ENCODE results near the gene GPHN. TPM values are rescaled to one million over a fixed set of nuclear protein-coding genes. Genes with fewer than 3 reads are reported as not detected.
A peak's percentile ranks its signal among the peaks of the same experiment; 100 is the strongest.
"Not testable (repeated sequence)": the region's sequence is repeated elsewhere in the genome, so short reads cannot be mapped to it uniquely, and the experiment has no call there.

The GPHN gene
- total RNA-seq, 1 donor from 2014 or later, result 33.9 TPM

DNA sequence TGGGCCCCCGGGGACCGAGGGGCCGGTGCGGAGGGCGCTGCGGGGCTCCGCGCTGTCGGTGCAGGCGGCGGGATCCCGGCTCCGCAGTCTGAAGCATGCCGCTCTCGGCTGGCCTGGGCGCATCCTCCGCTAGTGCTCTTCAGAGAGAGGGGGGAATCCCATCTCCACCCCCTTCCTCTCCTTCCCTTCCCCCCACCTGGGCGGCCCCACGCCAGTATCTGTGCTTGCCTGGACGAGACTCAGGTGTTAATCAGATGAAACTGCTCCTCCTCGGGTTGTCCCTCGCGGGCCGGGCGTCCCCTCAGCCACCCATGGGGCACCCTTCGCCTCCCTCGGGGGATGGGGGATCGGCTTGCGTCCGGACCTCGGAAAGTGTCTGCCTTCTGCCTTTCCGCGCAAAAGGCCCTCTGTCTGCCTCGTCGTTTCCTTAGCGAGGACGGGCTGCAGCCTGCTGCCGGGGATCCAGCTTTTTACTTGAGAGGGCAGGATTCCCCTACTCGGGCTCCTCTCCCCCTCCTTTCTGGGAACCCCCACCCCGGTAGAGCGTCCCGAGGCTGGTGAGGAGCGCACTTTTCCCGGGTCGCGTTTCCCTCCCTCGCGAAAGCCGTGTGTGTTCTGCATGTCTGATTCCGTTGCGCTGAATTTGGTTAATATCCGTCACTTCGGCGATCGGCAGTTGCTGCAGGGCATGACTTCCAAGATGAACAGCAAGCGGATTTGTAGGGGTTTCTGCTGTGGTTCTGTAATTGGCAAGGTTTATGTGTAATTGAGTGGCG lies 1.1 kb downstream of the GPHN start:
- Mint-ChIP-seq H3K9me3 (no peaks in the 10 kb centered on the region), H3K27me3 (ENCODE audit: low read depth) (peaks cover 35% of the 10 kb centered on the region), H3K27ac (peak overlapping the region; percentile 60), H3K36me3 (ENCODE audit: low read depth) (no peaks in the 10 kb centered on the region), H3K4me3 (ENCODE audit: low read depth) (peak overlapping the region; percentile 91), H3K4me1 (ENCODE audit: low read depth) (peaks cover 33% of the 10 kb centered on the region)
- peak; percentile 30 for DNase-seq (ENCODE audit: low spot score)
- intact Hi-C loops (cut with micrococcal nuclease), result loop anchor here (1.0 to 5.0 kb wide), 2 partner anchors 93 to 850 kb away; partner anchors contain the start of gene ATP6V1D

DNA sequence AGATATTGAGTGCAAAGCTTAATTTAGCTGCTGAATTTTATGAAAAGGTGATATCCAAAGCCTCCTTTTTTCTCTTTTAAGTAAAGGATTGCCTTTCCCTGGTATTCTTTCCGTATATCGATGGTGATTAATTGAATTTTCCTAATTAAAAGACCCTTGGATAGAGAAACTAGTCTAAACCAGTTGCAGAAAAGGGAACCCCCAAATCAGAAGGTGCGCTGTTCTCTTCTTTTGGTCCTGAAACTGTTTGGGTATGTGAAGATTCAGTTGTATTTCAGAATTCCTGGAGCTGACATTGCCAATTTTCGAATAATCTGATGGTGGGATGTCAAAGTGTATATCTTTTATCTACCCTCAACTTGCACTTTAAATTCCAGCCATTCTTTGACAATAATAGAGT lies 1.9 kb downstream of the GPHN start:
- H3K36me3 Mint-ChIP-seq (ENCODE audit: low read depth), result no peaks in the 10 kb centered on the region
- H3K9me3 Mint-ChIP-seq, result no peaks in the 10 kb centered on the region
- no peak overlapping the region for H3K27ac Mint-ChIP-seq
- H3K4me3 Mint-ChIP-seq (ENCODE audit: low read depth), result peak overlapping the region; percentile 91
- H3K27me3 Mint-ChIP-seq (ENCODE audit: low read depth), result peaks cover 38% of the 10 kb centered on the region
- peaks cover 33% of the 10 kb centered on the region for H3K4me1 Mint-ChIP-seq (ENCODE audit: low read depth)
- intact Hi-C loops (cut with micrococcal nuclease), result loop anchor here (5.0 to 10.0 kb wide), 2 partner anchors 92 to 205 kb away; no protein-coding TSS in a partner anchor
- DNase-seq (ENCODE audit: low spot score), result no peak

DNA sequence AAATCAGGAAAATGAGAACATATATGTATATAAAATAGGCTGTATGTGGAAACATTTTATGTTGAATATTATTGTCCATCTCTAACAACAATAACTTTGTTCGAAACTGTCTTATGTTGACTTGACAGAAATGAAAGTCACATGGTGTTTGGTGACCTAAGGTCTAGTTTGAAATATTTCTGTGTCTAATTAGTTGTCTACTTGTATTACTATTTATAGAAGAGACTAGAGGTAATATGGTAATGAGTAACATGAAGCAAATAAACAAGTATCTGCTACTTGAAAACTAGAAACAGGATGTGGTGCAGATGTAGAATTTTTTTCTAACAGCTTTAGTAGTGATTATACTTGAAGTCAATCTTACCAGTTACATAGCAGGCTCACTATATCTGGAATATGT lies 3.9 kb downstream of the GPHN start:
- H3K36me3 Mint-ChIP-seq (ENCODE audit: low read depth), result no peaks in the 10 kb centered on the region
- no peaks in the 10 kb centered on the region for H3K9me3 Mint-ChIP-seq
- intact Hi-C loops (cut with micrococcal nuclease), result loop anchor here (10.0 kb wide), 1 partner anchor 203 kb away; no protein-coding TSS in a partner anchor
- H3K4me3 Mint-ChIP-seq (ENCODE audit: low read depth), result no peak overlapping the region
- H3K27ac Mint-ChIP-seq, result no peak overlapping the region
- H3K4me1 Mint-ChIP-seq (ENCODE audit: low read depth), result peaks cover 29% of the 10 kb centered on the region
- peaks cover 41% of the 10 kb centered on the region for H3K27me3 Mint-ChIP-seq (ENCODE audit: low read depth)
- DNase-seq (ENCODE audit: low spot score), result no peak

DNA sequence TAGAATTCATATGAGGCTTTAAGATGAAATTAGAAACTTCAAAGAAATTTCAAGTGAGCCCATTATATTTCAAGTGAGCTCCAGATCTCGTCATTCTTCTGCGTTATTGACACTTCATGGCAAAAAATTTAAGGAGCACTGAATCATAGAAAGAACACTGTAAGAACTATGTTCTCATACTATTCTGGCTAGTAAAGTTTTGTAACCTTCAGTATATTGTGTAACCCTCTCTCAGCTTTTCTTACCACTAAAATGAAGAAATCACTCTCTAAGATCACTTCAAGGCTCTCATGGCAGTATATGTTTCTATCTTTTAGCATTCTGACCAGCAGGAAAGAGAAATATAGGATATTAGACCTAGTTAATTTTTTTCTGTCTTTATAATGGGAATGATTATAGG lies 6.3 kb downstream of the GPHN start:
- peaks cover 50% of the 10 kb centered on the region for H3K27me3 Mint-ChIP-seq (ENCODE audit: low read depth)
- H3K9me3 Mint-ChIP-seq, result peaks cover 8% of the 10 kb centered on the region
- DNase-seq (ENCODE audit: low spot score), result no peak
- H3K4me1 Mint-ChIP-seq (ENCODE audit: low read depth), result peaks cover 23% of the 10 kb centered on the region
- H3K36me3 Mint-ChIP-seq (ENCODE audit: low read depth), result no peaks in the 10 kb centered on the region
- intact Hi-C loops (cut with micrococcal nuclease), result loop anchor here (10.0 kb wide), 1 partner anchor 201 kb away; no protein-coding TSS in a partner anchor
- no peak overlapping the region for H3K27ac Mint-ChIP-seq
- H3K4me3 Mint-ChIP-seq (ENCODE audit: low read depth), result no peak overlapping the region

DNA sequence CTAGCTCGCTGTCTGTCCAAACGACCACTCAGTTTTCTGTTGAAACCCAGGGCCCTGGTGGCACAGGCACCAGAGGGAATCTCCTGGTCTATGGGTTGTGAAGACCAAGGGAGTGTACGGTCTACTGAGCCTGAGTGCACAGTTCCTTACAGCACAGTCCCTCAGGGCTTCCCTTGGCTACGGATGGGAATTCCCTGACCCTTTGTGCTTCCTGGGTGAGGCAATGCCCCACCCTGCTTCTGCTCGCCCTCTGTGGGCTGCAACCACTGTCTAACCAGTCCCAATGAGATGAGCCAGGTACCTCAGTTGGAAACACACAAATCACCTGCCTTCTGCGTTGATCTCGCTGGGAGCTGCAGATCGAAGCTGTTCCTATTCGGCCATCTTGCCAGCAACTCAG lies 22.6 kb downstream of the GPHN start:
- no peak for DNase-seq (ENCODE audit: low spot score)
- Mint-ChIP-seq H3K9me3 (no peaks in the 10 kb centered on the region), H3K27me3 (ENCODE audit: low read depth) (no peaks in the 10 kb centered on the region), H3K27ac (no peak overlapping the region), H3K36me3 (ENCODE audit: low read depth) (no peaks in the 10 kb centered on the region), H3K4me3 (ENCODE audit: low read depth) (no peak overlapping the region), H3K4me1 (ENCODE audit: low read depth) (peaks cover 4% of the 10 kb centered on the region)
- intact Hi-C loops (cut with micrococcal nuclease), result no loop called here

DNA sequence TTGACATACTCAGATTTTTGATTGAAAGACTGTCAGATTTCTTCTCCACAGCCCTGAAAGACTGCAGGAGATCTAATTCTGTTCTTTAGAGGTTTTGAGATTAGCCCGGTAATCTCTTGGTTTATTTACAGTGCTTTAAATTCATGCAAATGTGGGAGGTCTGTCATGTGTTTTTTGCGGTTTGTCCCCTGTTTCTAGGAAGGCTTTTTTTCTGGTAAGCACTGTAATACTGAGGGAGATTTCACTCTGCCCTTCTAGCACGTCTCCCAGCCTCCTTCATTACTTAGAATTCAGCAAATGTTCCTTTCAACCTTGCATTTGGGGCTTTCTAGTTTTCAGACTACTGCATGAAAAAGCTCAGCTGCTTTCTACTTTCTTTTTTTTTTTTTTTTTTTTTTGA lies 31.1 kb downstream of the GPHN start:
- H3K4me3 Mint-ChIP-seq (ENCODE audit: low read depth), result no peak overlapping the region
- H3K9me3 Mint-ChIP-seq, result no peaks in the 10 kb centered on the region
- no peaks in the 10 kb centered on the region for H3K27me3 Mint-ChIP-seq (ENCODE audit: low read depth)
- no peak for DNase-seq (ENCODE audit: low spot score)
- no peaks in the 10 kb centered on the region for H3K36me3 Mint-ChIP-seq (ENCODE audit: low read depth)
- H3K4me1 Mint-ChIP-seq (ENCODE audit: low read depth), result peaks cover 8% of the 10 kb centered on the region
- intact Hi-C loops (cut with micrococcal nuclease), result no loop called here
- no peak overlapping the region for H3K27ac Mint-ChIP-seq

DNA sequence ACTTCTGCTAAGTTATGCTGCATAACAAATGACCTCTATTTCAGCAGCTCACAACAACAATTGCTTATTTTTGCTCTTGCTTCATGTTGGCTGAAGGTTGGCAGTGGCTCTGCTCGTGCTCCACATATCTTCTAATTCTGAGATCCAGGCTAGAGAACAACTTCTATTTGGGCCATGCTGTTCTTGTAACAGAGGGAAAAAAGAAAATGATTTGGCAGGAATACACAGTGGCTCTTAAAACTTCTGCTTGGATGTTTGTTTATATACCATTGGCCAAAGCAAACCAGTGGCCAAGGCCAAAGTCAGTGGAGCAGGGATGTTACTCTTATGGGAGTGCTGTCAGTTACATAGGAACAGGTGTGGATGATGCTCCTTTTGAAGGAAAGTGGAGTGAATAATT lies 32.1 kb downstream of the GPHN start:
- Mint-ChIP-seq H3K4me3 (ENCODE audit: low read depth) (no peak overlapping the region), H3K27ac (no peak overlapping the region), H3K4me1 (ENCODE audit: low read depth) (peaks cover 8% of the 10 kb centered on the region), H3K9me3 (no peaks in the 10 kb centered on the region), H3K27me3 (ENCODE audit: low read depth) (no peaks in the 10 kb centered on the region), H3K36me3 (ENCODE audit: low read depth) (no peaks in the 10 kb centered on the region)
- no peak for DNase-seq (ENCODE audit: low spot score)
- intact Hi-C loops (cut with micrococcal nuclease), result no loop called here

DNA sequence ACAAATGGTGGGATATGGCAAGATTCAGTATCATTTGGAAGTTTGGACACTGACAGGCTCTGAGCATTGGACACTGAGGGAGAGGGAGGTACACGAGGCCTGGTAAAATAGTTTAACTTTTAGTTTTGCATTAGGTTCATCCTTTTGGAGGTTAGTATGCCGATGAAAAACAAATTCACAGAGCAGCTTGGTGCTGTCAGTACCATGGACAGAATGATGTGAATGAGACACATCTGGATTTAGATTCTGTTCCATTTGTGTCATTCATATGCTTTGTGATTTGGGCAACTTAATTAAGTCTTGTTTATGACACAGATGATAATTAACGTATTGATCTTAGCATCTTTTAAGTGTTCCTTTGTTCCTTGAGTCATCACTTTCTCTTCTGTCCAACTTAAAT lies 33.7 kb downstream of the GPHN start:
- intact Hi-C loops (cut with micrococcal nuclease), result no loop called here
- no peak for DNase-seq (ENCODE audit: low spot score)
- Mint-ChIP-seq H3K27ac (no peak overlapping the region), H3K4me1 (ENCODE audit: low read depth) (peaks cover 6% of the 10 kb centered on the region), H3K36me3 (ENCODE audit: low read depth) (no peaks in the 10 kb centered on the region), H3K27me3 (ENCODE audit: low read depth) (no peaks in the 10 kb centered on the region), H3K4me3 (ENCODE audit: low read depth) (no peak overlapping the region), H3K9me3 (no peaks in the 10 kb centered on the region)

DNA sequence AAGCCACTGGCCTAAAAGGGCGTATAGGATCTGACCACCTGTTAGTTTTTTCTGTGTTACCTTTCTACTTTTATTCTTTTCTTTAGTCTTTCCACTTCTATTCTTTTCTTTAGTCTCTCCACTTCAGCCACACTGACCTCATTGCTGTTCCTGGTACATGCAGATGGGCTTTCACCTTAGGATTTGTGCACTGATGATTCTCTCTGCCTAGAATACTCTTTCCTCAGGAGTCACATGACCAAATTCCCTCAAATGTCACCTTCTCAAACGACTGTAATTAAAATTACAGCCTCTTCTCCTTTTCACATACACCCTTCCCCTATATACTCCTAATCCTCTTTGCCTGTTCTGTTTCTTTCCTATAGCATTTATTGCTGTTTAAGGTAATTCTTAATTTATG lies 36.0 kb downstream of the GPHN start:
- H3K4me1 Mint-ChIP-seq (ENCODE audit: low read depth), result peaks cover 2% of the 10 kb centered on the region
- no peaks in the 10 kb centered on the region for H3K36me3 Mint-ChIP-seq (ENCODE audit: low read depth)
- intact Hi-C loops (cut with micrococcal nuclease), result no loop called here
- peaks cover 5% of the 10 kb centered on the region for H3K9me3 Mint-ChIP-seq
- DNase-seq (ENCODE audit: low spot score), result no peak
- H3K27me3 Mint-ChIP-seq (ENCODE audit: low read depth), result no peaks in the 10 kb centered on the region
- H3K4me3 Mint-ChIP-seq (ENCODE audit: low read depth), result no peak overlapping the region
- no peak overlapping the region for H3K27ac Mint-ChIP-seq

DNA sequence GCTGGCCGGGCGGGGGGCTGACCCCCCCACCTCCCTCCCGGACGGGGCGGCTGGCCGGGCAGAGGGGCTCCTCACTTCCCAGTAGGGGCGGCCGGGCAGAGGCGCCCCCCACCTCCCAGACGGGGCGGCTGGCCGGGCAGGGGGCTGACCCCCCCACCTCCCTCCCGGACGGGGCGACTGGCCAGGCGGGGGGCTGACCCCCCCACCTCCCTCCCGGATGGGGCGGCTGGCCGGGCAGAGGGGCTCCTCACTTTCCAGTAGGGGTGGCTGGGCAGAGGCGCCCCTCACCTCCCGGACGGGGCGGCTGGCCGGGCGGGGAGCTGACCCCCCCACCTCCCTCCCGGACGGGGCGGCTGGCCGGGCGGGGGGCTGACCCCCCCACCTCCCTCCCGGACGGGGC lies 37.2 kb downstream of the GPHN start:
- DNase-seq (ENCODE audit: low spot score); H3K4me1 Mint-ChIP-seq (ENCODE audit: low read depth); intact Hi-C loops (cut with micrococcal nuclease); H3K4me3 Mint-ChIP-seq (ENCODE audit: low read depth); H3K36me3 Mint-ChIP-seq (ENCODE audit: low read depth); H3K27me3 Mint-ChIP-seq (ENCODE audit: low read depth); H3K27ac Mint-ChIP-seq; H3K9me3 Mint-ChIP-seq: not testable (repeated sequence)

DNA sequence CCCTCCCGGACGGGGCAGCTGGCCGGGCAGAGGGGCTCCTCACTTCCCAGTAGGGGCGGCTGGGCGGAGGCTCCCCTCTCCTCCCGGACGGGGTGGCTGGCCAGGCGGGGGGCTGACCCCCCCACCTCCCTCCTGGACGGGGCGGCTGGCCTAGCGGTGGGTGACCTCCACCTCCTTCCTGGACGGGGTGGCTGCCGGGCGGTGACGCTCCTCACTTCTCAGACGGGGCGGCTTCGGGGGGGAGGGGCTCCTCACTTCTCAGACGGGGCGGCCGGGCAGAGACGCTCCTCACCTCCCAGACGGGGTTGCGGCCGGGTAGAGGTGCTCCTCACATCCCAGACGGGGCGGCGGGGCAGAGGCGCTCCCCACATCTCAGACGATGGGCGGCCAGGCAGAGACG lies 37.8 kb downstream of the GPHN start:
- H3K36me3 Mint-ChIP-seq (ENCODE audit: low read depth); intact Hi-C loops (cut with micrococcal nuclease); DNase-seq (ENCODE audit: low spot score); H3K27me3 Mint-ChIP-seq (ENCODE audit: low read depth); H3K27ac Mint-ChIP-seq; H3K4me3 Mint-ChIP-seq (ENCODE audit: low read depth); H3K9me3 Mint-ChIP-seq; H3K4me1 Mint-ChIP-seq (ENCODE audit: low read depth): not testable (repeated sequence)

DNA sequence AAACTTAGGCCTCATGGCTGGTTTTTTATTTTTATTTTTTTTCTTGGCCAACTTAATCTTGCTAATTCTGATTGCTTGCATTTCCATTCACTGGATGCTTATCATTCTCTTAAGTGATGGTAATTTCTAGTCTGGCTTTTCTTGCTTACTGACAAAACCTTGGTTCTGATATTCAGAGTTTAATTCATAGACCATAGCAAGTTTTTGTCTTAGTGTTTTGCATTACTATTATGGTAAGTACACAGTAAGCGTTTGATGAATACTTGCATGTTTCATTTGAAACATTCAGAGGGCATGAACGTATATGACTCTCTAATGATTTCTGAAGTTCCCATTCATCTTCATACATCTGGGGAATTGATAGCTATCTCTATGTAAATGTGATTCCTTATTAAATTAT lies 55.8 kb downstream of the GPHN start:
- H3K9me3 Mint-ChIP-seq, result no peaks in the 10 kb centered on the region

DNA sequence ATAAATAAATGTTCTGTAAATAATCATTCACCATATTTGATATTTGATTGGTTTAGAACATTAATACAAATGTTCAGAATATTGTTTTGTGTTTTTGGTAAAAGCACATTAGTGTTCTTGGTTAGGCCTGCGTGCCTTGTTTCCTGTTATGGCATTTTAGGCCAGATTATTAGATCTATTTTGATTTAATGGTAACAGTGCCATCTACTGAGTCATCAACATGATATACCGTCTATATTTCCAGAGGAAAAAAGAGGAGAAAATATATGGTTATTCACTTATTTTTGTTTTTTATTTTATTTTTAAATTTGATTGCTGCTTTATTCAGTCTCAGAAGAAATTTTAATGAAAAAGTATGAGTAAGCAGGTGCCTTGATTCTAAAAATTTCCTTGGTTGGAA lies 60.3 kb downstream of the GPHN start:
- intact Hi-C loops (cut with micrococcal nuclease), result no loop called here

More for the DNA sequence above, 55.8 kb downstream of the GPHN start:
- no peak overlapping the region for H3K27ac Mint-ChIP-seq
- peaks cover 1% of the 10 kb centered on the region for H3K4me1 Mint-ChIP-seq (ENCODE audit: low read depth)
- no peak overlapping the region for H3K4me3 Mint-ChIP-seq (ENCODE audit: low read depth)
- H3K36me3 Mint-ChIP-seq (ENCODE audit: low read depth), result no peaks in the 10 kb centered on the region
- no peaks in the 10 kb centered on the region for H3K27me3 Mint-ChIP-seq (ENCODE audit: low read depth)
- intact Hi-C loops (cut with micrococcal nuclease), result no loop called here
- DNase-seq (ENCODE audit: low spot score), result no peak

More for the DNA sequence above, 60.3 kb downstream of the GPHN start:
- Mint-ChIP-seq H3K9me3 (peaks cover 20% of the 10 kb centered on the region), H3K27me3 (ENCODE audit: low read depth) (no peaks in the 10 kb centered on the region), H3K36me3 (ENCODE audit: low read depth) (no peaks in the 10 kb centered on the region), H3K4me1 (ENCODE audit: low read depth) (peaks cover 4% of the 10 kb centered on the region), H3K4me3 (ENCODE audit: low read depth) (no peak overlapping the region), H3K27ac (no peak overlapping the region)
- DNase-seq (ENCODE audit: low spot score), result no peak

Data from activated T-helper 2 cell treated with anti-CD3 and anti-CD28 coated beads, Interferon-gamma antibody, Interleukin-2, Interleukin-4, amounts not matched to agents 10 μg/mL and 5 μg/mL and 100 μg/mL, durations not matched to agents 14 hours and 24 hours and 36 hours (primary cell).